NCI-H2081 (cell line): ENCODE data around the gene FGB.

Source experiments
- DNase-seq, 2 experiments: peaks; one replicate each; lab custom pipeline; 2025; lab: John Stamatoyannopoulos, UW

Gene FGB

GRCh38 chr4:154562697-154563254 lies at the start of gene FGB:
TSS of gene FGB (plus strand) at chr4:154563011. CDS start at chr4:154563019, 8 bp downstream.
- DNase-seq: no peak

DNA sequence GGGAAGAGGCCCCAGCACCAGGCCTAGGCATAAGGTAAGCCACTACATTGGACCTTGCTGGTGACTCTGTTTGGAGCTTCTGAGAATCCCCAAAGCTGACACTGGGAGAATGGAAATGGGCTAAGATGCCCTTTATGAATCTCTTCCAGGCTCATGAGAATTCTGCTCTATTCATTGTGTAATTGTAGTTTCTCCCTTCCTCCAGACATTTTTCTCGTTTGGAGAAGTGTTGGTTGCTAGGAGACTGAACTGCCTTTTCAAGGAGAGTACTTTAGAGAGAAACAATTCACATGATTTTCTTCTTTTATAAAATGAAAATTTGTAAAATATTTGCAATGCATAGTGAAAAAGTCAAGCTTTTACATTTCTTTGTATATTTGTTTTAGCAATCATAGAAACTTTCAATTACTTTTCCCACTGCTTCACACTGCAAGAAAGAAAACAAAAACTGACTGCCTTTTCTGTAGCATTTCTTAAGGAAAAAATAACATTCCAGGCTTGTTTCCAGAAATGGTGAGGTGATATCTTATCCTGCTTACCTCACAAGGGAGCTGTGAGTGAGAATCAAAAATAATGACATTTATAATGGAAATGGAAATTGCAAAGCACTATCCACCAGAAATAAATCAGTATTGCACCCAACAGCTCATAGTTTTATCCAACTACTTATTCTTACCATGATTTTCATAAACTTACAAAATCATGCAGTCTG lies 46.3 kb upstream of the FGB start:
- DNase-seq: no peak

DNA sequence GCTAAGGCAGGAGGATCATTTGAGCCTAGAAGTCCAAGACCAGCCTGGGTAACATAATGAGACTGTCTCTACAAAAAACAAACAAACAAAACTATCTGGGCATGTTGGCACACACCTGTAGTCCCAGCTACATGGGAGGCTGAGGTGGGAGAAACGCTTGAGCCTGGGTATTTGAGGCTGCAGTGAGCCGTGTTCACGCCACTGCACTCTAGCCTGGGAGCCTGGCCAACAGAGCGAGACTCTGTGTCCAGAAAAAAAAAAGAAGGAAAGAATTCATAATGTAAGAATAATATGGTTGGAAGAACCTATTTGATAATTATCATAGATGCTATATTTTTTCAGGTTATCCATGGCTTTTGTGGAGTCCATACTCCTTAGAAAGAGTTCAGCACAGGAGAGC lies 45.2 kb upstream of the FGB start:
- no peak for DNase-seq

- no peak for DNase-seq
These were observed 43.6 kb upstream of the FGB start for GRCh38 chr4:154519214-154519613.

GRCh38 chr4:154521607-154522006 lies 41.2 kb upstream of the FGB start:
- no peak for DNase-seq

GRCh38 chr4:154526151-154526550 lies 36.7 kb upstream of the FGB start:
- peak in 1 of 2 experiments; percentile 17 for DNase-seq

- DNase-seq: peak in 1 of 2 experiments; percentile 1
These were observed 35.5 kb upstream of the FGB start for GRCh38 chr4:154527308-154527707.

DNA sequence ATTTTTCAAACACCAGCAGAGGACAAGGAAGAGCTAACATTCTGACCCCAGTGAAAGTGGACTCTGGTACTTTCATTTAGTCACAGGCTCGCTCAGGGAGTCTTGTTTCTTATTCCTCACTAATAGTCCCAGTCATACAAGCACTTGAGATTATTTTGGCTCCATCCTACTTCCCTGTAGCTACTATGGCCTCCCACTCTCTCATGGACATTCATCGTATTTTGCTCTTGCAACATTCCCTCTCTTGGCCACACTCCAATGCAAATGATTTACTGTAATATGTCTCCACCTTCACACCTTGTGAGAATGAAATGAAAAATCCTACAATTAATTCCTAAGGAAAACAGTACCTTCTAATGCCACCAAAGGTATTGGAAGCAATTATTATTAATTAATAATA lies 33.9 kb upstream of the FGB start:
- DNase-seq: no peak

DNA sequence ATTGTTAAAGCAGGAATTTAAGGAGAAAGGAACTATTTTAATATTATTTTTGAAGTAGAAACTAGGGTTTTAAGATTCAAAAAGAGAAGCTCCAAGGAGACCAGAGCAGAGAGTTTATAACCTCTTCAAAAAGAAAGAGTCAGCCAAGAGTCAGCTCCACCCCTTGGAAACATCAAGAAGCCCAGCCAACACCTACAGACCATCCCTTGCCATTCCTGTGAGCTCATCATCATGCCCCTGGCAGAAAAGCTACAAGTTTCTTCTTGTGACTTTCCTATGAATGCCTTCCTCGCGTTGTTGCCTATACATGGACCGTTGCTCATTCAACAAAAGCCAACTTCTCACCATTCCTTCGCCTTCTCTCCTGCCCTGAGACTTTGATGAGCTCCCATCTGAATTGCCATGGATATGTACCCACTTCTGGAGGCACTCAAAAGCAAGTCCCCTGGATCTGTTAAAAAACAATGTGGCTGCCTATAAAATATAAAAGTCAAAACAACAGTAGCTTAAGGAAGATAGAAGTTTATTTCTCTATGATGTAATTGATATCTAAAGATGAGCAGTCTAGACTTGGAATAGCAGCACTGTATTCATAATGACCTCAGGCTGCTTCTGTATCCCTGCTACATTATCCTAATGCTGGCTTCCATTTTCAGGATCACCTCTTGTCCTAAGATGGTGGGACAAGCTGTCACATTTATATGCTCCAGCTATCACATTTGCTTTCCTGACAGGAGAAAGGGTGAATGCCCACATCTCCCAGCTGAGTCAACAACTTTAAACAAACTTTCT lies 32.9 kb upstream of the FGB start:
- no peak for DNase-seq

- no peak for DNase-seq
These were observed 28.5 kb upstream of the FGB start for GRCh38 chr4:154534296-154534695.

DNA sequence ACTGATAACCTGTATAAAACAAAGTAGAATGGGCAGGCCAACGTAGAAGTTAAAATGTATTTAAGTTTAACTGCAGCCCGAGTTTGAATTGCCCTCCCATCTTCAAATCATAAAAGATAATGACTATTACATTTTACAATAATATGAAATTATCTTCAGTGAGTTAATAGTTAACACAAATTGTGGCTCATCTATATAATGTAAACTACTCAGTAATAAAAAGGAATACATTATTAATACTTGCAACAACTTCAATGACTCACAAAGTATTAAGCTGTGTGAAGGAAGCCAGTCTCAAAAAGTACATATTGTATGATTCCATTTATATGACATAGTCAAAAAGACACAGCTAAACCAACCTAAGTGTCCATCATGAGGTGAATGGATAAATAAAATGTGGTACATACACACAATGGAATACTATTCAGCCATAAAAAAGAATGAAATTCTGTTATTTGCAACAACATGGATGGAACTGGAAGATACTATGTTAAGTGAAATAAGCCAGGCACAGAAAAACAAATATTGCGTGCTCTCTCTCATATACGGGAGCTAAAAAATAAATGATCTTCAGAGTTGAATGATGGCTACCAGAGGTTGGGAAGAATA lies 20.4 kb upstream of the FGB start:
- DNase-seq: no peak

DNA sequence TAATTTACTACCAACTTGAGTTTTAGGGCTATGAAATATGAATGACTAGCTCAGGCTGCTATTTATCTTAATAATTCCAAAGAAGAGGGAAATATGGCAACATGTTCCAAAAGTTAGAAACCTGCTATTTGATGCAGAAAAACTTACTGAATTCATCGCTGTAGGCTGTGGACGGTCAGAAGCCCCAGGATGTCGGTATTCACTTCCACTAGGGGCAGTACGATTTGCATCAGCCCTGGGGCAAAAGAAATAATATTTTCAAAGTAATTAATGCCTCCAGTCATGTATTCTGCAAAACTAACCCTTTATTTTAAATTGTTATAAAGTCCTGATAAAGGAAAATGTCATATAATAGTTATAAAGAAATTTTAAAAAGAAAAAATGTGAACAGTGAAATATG lies 17.1 kb upstream of the FGB start:
- no peak for DNase-seq

GRCh38 chr4:154549894-154550790 lies 12.7 kb upstream of the FGB start, which contains the start of gene PLRG1:
TSS of gene PLRG1 (minus strand) at chr4:154550400. CDS start at chr4:154550308, 92 bp downstream.
- DNase-seq: peak; percentile 91 to 92

DNA sequence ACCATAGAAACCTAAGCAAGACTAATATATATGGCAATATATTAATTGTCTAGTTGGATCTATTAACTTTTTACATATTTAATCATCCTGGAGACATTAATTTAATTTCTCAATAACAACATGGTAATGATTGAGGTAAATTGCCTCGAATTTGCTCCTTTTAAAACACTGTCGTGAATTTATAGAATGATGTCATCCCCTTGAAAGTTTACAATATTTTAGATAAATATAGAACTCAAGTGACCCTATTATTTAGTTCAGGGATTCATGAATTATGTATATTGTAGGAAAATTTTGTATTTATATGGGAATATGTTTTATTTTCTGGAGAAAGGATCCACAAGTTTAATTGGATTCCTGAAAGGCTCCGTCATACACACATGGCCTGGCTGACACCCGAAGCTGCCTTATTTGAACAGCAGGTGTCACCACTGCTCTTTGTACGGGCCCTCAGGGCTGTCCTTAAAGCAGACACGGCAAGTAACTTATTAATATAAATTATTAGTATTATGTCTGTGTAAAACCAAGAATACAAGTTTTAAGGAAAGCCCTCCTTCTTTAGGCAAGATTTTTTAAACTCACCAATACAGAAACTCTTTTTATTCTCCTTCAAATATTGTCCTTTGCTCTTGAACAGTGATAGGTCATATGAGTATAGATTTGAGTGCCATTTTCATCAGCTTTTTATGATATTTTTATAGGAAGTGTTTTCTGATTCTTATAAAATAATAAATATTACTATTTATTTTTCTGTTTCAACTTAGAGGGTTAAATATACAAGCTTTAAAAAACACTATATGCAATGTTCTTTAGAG lies 10.7 kb upstream of the FGB start:
- DNase-seq: peak; percentile 59 to 69

GRCh38 chr4:154559141-154559493 lies 3.7 kb upstream of the FGB start:
- no peak for DNase-seq

DNA sequence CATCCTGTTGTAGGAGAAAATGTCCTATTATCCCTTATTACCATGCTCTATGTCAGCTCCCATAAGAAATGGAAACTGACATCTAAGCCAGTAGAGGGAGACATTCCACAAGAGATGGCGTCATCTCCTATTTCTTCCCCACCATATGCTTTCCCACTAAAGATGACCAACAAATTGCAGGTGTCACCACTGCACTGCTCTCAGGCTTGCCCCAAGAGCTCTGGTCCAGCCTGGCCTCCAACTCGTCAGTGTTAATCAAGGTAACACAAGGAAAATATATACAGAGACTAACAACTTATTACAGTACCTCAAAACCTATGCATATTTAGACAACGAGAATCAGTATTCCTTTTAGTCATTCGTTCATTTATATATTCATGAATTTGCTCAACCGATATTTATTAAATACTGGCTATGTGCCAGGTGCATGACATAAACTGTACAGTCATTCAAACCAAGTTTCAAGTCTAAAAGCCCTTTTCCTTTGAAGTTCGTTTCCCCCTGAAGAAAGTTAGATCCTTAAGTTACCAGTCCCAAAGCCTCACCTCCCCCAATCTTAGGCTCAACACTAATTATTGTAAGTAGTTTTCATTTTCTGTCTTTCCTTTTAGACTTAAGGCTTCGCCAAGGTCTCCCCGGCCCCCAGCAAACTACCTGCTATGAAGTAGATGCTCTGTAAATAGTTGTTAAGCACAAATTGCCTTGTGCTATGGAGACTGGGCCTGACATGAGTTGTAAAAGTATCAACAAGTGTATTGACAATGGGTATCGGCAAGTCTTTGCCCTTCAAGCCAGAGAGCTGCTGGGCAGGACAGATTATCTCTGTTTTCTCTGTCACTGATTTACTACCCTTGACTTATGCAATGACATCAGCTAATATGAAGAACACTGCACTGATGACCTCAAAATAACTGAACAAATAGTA lies 3.1 kb upstream of the FGB start:
- DNase-seq: peak; percentile 20 to 27

DNA sequence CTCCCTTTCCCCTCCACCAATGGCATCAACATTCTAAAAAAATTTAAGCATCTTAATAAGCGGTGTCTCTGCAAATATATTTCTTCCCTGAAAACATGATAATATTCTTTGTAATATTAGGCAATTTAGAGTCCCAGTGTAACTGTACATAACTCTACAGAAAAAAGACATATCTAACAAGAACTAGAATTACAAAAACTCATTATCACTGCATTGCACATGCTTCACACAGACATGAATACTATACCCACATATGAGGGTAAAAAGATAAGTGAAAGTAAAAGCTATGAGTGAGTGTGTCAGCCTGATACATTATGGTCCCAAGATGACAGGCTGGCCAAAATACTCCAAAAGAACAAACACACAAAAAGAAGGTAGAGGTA lies 2.4 kb upstream of the FGB start:
- DNase-seq: no peak

DNA sequence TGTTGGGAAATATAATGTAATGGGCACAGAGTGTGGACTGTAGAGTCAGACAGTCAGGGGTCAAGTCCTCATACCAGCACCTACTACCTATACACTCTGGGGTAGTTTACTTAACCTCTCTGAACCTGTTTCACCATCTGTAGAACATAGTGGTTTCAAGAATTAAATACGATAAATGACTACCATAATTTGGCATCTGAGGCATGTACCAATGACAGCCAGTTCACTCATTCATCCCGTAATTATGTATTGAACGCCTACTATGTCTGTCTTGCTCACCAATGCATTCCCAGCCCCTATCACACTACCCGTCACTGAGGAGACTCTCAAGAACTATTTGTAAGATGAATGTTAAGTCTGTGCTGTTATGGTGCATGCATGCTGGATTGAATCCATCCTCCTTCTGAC lies 2.0 kb upstream of the FGB start:
- DNase-seq: no peak

DNA sequence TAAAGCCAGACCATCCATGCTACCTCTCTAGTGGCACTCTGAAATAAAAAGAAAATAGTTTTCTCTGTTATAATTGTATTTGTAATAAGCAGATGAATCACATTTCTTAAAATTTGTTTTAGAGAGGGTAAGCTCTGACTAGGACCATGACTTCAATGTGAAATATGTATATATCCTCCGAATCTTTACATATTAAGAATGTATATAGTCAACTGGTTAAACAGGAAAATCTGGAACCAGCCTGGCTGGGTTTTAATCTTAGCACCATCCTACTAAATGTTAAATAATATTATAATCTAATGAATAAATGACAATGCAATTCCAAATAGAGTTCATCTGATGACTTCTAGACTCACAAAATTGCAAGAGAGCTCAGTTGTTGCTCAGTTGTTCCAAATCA lies 1.5 kb downstream of the FGB start:
- DNase-seq: no peak

DNA sequence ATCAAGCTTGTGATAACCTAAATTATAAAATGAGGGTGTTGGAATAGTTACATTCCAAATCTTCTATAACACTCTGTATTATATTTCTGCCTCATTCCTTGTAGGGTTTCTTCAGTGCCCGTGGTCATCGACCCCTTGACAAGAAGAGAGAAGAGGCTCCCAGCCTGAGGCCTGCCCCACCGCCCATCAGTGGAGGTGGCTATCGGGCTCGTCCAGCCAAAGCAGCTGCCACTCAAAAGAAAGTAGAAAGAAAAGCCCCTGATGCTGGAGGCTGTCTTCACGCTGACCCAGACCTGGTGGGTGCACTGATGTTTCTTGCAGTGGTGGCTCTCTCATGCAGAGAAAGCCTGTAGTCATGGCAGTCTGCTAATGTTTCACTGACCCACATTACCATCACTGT lies 2.9 kb downstream of the FGB start:
- no peak for DNase-seq
